HepG2 (cell line): ENCODE data around the gene LRBA. TPM values are rescaled to one million over a fixed set of nuclear protein-coding genes. Genes with fewer than 3 reads are reported as not detected.

Source experiments
- SYNCRIP ChIP-seq: fragments of 200-400 bp; formaldehyde crosslinking; IDR thresholded peaks from 2 replicates; pipeline ENCODE4 v1.6.1; 2018; ENCODE audit warnings: mild to moderate bottlenecking, low read depth, low read length; ENCODE audit not compliant: insufficient read depth
- THRA ChIP-seq: sonication (generic); formaldehyde crosslinking; IDR thresholded peaks from 2 replicates; pipeline ENCODE4 v1.4.0; 2020; ENCODE audit warnings: missing genetic modification reagents, borderline replicate concordance
- ZNF136 ChIP-seq: sonication (generic); formaldehyde crosslinking; IDR thresholded peaks from 2 replicates; pipeline ENCODE4 v1.8.1; 2022; ENCODE audit warnings: low read depth, mild to moderate bottlenecking, moderate library complexity, missing genetic modification reagents
- ZNF430 ChIP-seq: sonication (generic); formaldehyde crosslinking; IDR thresholded peaks from 2 replicates; pipeline ENCODE4 v1.9.0; 2021; ENCODE audit warnings: mild to moderate bottlenecking, missing genetic modification reagents
- polyA plus RNA-seq, 8 experiments: library from polyadenylated mRNA; depleted of rRNA in 3 of 8; stranded (reverse) in 7 of 8; unstranded in 1 of 8; fragments of >200 nt; fragmentation: Illumina TruSeq in 4 of 8; extraction: Trizol in 4 of 8; gene quantifications; 2 replicates each; pipeline versions ENCODE4 v1.2.1 to v1.2.3, GENCODE V29; 2011 to 2016; ENCODE audit warnings: low read depth in 4 of 8, missing spikeins in 1 of 8, mixed read lengths in 1 of 8; ENCODE audit not compliant: insufficient read depth in 1 of 8
- total RNA-seq, 5 experiments: library from RNA; depleted of rRNA; stranded (reverse); fragments of >200 nt; fragmentation: Illumina TruSeq; extraction: Trizol; gene quantifications; 2 replicates each; pipeline ENCODE4 v1.2.3, GENCODE V29; 2016; ENCODE audit warnings: low read depth in 1 of 5
- TF ChIP-seq, protein P1 (sequence below), 2 experiments: fragments of 450-650 bp in 1 of 2; sonication (generic) in 1 of 2; formaldehyde crosslinking in 1 of 2; IDR thresholded peaks; 2 replicates each; pipeline versions ENCODE4 v1.6.1 to v1.8.0; 2016 to 2022; ENCODE audit warnings: antibody characterized with exemption in 1 of 2, mild to moderate bottlenecking in 1 of 2, missing genetic modification reagents in 1 of 2
- TF ChIP-seq, protein P2 (sequence below): sonication (generic); formaldehyde crosslinking; IDR thresholded peaks from 2 replicates; pipeline ENCODE4 v1.4.0; 2020; ENCODE audit warnings: mild to moderate bottlenecking, missing genetic modification reagents

Gene LRBA
- total and polyA plus RNA-seq, 2 of the 13 experiments (the other 11 are each of a cell fraction or from before 2014, with no cell fraction given), result 21.0 to 37.2 TPM

DNA sequence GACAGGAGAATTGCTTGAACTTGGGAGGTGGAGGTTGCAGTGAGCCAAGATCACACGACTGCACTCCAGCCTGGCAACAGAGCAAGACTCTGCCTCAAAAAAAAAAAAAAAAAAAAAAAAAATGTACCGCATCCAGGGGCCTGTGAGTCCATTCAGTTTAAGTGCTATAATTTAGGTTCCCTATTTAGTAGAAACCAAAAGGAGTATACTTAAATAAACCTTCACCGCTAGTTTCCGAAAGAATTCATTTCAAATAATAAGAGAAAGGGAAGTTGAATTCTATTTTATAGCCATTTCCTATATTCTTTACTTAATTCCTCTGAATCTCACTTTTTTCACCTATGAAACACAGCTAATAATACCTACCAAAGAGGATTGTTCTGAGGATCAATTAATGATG lies 20.8 kb upstream of the LRBA start (continued):
- TF ChIP-seq, protein P1, sequence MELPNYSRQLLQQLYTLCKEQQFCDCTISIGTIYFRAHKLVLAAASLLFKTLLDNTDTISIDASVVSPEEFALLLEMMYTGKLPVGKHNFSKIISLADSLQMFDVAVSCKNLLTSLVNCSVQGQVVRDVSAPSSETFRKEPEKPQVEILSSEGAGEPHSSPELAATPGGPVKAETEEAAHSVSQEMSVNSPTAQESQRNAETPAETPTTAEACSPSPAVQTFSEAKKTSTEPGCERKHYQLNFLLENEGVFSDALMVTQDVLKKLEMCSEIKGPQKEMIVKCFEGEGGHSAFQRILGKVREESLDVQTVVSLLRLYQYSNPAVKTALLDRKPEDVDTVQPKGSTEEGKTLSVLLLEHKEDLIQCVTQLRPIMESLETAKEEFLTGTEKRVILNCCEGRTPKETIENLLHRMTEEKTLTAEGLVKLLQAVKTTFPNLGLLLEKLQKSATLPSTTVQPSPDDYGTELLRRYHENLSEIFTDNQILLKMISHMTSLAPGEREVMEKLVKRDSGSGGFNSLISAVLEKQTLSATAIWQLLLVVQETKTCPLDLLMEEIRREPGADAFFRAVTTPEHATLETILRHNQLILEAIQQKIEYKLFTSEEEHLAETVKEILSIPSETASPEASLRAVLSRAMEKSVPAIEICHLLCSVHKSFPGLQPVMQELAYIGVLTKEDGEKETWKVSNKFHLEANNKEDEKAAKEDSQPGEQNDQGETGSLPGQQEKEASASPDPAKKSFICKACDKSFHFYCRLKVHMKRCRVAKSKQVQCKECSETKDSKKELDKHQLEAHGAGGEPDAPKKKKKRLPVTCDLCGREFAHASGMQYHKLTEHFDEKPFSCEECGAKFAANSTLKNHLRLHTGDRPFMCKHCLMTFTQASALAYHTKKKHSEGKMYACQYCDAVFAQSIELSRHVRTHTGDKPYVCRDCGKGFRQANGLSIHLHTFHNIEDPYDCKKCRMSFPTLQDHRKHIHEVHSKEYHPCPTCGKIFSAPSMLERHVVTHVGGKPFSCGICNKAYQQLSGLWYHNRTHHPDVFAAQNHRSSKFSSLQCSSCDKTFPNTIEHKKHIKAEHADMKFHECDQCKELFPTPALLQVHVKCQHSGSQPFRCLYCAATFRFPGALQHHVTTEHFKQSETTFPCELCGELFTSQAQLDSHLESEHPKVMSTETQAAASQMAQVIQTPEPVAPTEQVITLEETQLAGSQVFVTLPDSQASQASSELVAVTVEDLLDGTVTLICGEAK (IDR thresholded peaks at IDR 0.05), result no peak
- TF ChIP-seq, protein P1 (CRISPR knock-in tag; IDR thresholded peaks at IDR 0.05), result no peak
- TF ChIP-seq ZNF136 (CRISPR knock-in tag) (no peak), SYNCRIP (no peak), ZNF430 (CRISPR knock-in tag) (no peak), THRA (CRISPR knock-in tag) (no peak)
- TF ChIP-seq, protein P2, sequence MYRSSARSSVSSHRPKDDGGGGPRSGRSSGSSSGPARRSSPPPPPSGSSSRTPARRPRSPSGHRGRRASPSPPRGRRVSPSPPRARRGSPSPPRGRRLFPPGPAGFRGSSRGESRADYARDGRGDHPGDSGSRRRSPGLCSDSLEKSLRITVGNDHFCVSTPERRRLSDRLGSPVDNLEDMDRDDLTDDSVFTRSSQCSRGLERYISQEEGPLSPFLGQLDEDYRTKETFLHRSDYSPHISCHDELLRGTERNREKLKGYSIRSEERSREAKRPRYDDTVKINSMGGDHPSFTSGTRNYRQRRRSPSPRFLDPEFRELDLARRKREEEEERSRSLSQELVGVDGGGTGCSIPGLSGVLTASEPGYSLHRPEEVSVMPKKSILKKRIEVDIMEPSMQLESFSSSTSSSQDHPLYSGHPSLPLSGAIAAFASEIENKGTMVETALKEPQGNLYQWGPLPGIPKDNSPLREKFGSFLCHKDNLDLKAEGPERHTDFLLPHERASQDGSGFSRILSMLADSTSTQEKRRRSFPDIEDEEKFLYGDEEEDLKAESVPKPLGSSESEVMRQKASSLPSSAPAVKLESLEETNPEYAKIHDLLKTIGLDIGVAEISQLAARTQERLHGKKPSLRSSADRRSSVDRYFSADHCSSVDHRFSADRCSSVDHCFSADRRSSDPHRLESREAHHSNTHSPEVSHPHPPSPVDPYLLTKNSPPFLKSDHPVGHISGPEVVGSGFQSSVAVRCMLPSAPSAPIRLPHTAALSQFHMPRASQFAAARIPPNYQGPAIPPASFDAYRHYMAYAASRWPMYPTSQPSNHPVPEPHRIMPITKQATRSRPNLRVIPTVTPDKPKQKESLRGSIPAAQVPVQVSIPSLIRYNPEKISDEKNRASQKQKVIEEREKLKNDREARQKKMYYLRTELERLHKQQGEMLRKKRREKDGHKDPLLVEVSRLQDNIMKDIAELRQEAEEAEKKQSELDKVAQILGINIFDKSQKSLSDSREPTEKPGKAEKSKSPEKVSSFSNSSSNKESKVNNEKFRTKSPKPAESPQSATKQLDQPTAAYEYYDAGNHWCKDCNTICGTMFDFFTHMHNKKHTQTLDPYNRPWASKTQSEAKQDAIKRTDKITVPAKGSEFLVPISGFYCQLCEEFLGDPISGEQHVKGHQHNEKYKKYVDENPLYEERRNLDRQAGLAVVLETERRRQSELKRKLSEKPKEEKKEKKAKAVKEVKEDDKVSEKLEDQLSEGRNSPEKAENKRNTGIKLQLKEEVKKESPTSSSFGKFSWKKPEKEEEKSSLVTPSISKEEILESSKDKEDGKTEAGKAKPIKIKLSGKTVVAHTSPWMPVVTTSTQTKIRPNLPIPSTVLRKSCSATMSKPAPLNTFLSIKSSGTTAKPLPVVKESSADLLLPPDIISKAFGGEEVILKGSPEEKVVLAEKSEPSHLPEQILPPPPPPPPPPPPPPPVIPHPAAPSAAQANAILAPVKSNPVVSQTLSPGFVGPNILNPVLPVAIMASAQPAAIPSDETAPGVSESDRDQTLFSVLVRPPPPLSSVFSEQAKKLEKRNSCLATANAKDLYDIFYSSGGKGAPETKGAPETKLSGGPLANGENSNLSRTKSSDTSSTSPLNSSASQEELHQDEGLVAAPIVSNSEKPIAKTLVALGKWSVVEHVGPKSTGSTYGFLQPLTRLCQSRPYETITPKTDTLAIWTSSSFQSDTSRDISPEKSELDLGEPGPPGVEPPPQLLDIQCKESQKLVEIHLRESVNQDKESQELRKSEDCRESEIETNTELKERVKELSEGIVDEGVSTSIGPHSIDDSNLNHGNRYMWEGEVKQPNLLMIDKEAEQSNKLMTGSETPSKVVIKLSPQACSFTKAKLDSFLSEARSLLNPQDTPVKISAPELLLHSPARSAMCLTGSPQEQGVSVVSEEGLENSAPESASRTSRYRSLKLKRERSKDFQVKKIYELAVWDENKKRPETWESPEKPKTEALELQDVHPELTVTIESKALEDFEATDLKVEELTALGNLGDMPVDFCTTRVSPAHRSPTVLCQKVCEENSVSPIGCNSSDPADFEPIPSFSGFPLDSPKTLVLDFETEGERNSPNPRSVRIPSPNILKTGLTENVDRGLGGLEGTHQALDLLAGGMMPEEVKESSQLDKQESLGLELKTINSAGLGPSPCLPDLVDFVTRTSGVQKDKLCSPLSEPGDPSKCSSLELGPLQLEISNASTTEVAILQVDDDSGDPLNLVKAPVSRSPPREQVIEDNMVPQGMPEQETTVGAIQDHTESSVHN (CRISPR knock-in tag), result no peak
- TF ChIP-seq, all 625 proteins: peak for 0
